Astrocyte of the cerebellum (primary cell): ENCODE results near the gene TBC1D14.

ENCODE experiments used
- DNase-seq: peaks from one replicate; pipeline ENCODE4 v3.0.0-alpha.2; 2011; ENCODE audit warnings: low read depth
- H3K4me3 ChIP-seq: 2 replicates; pipeline ENCODE4 v1.5.1; 2011; ENCODE audit warnings: mild to moderate bottlenecking, low read depth, low read length, moderate library complexity
- in situ Hi-C: cut with HindIII; loops from 2 replicates; pipeline ENCODE4 v1.10.0; 2017; ENCODE audit warnings: low sequenced_read_pairs
- TF ChIP-seq, protein P1 (sequence below): IDR thresholded peaks from 2 replicates; pipeline ENCODE4 v1.5.1; 2012; ENCODE audit warnings: low read length, low read depth, moderate library complexity, mild to moderate bottlenecking; ENCODE audit errors: missing control alignments

Gene TBC1D14

DNA sequence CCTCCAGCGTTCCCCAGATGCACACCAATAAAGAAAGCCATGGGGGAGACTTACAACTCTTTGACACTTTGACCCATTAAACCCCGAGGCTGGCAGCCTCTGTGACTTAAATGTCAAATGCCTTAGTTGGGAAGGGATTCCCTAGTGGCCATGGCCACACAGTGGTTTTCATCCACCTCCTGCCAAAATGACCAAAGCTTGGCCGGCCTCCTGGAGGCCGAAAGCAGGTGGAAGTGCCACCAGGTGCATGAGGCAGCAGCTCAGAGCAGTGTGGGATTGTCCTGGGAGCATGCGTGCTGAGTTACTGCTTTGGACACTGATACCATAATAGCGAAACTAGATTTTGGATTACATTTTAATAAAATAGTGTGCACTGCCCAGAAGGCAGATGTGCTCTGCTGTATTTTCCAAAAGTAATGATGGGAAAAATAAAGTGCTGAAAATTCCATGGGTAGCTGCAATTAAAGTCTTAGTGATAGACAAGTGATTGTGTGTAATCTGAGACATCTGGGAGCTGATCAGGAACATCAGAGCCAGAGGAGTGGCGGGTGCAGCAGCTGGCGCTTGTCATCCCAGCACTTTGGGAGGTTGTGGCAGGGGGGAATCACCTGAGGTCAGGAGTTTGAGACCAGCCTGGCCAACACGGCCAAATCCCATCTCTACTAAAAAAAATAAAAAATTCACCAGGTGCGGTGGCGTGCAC lies 93.7 kb downstream of the TBC1D14 start:
- in situ Hi-C loops, result no loop called here
- no peak overlapping the region for H3K4me3 ChIP-seq
- no peak for DNase-seq
- TF ChIP-seq, protein P1, sequence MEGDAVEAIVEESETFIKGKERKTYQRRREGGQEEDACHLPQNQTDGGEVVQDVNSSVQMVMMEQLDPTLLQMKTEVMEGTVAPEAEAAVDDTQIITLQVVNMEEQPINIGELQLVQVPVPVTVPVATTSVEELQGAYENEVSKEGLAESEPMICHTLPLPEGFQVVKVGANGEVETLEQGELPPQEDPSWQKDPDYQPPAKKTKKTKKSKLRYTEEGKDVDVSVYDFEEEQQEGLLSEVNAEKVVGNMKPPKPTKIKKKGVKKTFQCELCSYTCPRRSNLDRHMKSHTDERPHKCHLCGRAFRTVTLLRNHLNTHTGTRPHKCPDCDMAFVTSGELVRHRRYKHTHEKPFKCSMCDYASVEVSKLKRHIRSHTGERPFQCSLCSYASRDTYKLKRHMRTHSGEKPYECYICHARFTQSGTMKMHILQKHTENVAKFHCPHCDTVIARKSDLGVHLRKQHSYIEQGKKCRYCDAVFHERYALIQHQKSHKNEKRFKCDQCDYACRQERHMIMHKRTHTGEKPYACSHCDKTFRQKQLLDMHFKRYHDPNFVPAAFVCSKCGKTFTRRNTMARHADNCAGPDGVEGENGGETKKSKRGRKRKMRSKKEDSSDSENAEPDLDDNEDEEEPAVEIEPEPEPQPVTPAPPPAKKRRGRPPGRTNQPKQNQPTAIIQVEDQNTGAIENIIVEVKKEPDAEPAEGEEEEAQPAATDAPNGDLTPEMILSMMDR, result no peak

DNA sequence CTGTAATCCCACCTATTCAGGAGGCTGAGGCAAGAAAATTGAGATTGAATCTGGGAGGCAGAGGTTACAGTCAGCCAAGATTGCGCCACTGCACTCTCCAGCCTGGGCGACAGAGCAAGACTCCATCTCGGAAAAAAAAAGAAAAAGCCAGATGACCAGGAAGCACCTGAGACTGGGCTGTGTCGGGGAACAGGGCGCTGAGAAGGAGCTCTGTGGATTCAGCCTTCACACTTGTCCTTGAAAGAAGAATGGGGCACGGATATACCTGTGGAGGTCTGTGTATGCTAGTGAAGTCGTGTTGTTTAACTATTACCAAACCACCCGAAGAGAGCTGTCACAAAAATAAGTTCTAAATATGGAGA lies 94.2 kb downstream of the TBC1D14 start:
- H3K4me3 ChIP-seq, result no peak overlapping the region
- DNase-seq, result no peak
- TF ChIP-seq, protein P1, result no peak
- in situ Hi-C loops, result no loop called here

DNA sequence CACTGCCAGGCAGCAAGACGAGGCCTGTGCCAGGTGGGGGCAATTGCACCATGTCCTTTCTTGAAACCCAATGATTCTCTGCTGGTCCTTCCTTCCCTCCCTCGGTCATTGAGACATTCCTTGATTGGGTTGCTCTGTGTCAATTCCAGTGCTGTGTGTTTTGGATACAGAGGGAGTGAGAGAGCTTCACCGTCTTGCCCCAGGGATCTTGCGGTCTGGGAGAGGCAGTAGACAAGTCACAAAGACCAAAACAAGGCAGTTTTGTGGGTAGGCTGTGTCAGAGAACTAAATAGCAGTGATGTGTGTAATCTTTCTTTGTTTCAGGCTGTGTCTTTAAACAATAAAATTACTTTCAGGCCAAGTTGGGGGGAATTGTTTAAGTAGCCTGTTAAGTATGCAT lies 94.7 kb downstream of the TBC1D14 start:
- in situ Hi-C loops, result no loop called here
- no peak overlapping the region for H3K4me3 ChIP-seq
- TF ChIP-seq, protein P1, result no peak
- no peak for DNase-seq

DNA sequence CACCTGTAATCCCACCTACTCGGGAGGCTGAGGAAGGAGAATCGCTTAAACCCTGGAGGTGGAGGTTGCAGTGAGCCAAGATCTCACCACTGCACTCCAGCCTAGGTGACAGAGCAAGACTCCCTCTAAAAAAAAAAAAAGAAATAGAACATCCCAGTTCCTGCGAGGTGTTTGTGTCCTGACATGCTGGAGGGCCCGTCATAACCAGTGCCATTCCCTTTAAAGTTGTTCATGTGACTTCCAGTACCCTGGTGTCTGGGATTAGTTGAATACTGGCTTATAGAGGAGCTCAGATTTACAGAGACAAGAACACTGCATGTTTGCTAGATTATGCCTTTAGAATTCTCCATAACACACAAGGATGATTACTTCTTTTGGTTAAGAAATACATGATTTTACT lies 95.9 kb downstream of the TBC1D14 start:
- in situ Hi-C loops, result no loop called here
- TF ChIP-seq, protein P1, result no peak
- no peak for DNase-seq
- H3K4me3 ChIP-seq, result no peak overlapping the region

DNA sequence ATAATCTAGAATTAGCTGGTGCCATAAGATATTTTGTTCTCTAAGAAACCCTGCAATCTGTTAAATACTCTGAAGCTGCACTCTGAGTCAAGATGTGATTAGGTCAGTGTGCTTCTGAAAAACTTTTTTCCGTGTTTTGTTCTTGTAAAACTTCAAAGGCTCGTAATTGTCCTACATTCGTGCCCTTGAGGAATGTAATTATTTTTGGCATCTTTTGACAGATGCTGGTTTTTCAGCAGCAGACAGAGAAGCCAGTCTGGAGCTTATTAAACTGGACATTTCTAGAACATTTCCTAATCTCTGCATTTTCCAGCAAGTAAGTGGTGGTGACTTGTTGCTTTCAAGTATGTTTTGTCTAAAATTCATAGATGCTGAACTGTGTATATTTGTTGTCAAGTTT lies 96.8 kb downstream of the TBC1D14 start:
- TF ChIP-seq, protein P1, result no peak
- DNase-seq, result no peak
- in situ Hi-C loops, result no loop called here

DNA sequence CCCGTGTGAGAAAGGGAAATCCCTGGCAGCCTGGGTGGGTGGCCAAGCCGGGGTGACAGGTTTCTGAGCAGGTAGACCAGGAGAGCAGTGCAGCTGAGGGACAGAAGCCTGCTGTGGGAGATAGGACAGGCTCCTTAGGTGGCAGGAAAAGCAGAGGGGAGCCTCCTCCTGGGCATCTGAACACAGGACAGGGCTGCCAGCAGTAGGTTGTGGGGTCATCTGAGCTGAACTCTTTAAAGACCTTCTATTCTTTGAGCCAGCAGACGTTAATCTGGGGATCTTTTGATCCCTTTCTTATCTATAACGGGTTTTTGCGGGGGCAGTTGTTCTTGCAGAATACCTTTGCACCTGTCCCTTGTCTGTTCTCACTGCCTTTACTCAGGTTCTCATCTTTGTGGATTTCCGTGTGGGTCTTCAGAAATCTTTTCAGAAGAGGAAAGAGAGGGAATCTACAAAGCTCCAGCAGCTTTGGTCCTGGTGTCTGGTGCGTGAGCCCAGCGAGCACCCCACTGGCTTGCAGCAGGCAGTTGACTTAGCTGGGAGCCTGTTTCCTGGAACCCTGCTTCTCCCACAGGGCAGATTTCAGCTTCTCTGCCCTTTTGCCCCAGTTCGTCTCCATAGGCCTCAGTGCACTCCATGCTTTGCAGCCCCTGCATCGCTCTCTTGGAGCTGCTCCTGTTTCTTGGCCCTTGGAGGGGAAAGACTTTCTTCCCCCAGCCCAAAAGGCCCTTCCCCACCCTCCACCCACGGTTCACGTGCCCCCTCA lies 97.7 kb downstream of the TBC1D14 start:
- TF ChIP-seq, protein P1, result no peak
- no peak overlapping the region for H3K4me3 ChIP-seq
- in situ Hi-C loops, result no loop called here
- DNase-seq, result no peak

More for the DNA sequence above, 96.8 kb downstream of the TBC1D14 start:
- no peak overlapping the region for H3K4me3 ChIP-seq
